SH-SY5Y (cell line): ENCODE data around the gene RNF133.

Source experiments
- GATA2 ChIP-seq: IDR thresholded peaks from 2 replicates; pipeline ENCODE4 v1.6.1; 2011; ENCODE audit warnings: mild to moderate bottlenecking, low read depth, low read length
- GATA3 ChIP-seq: IDR thresholded peaks from 2 replicates; pipeline ENCODE4 v1.6.1; 2011; ENCODE audit warnings: low read depth, mild to moderate bottlenecking, low read length, moderate library complexity

DNA sequence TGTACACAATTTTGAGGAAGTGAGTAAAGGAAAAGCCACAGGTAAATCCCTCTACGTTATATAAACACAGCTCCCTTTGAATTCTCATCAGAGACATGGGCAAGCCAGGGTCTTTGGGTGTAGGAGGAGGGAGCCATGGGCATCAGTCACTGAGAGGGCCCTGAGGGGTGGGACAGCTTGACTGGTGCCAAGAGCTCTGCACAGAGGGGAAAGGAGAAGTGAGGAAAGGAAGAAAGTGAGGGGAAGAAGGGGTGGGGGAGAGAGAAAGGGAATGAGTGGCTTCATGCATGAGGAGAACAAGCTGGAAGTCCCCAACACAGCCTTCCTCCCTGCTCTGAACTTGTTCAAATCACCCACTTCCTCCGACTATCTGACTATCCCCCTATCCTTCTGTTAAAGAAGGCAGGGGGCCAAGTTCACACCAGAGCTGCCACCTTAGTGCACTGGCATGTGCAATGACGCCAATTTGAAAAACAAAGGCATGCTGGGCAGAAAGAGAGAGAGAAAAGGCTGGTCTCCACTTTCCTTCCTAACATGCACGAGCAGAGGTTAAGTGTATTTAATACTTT lies 20.2 kb upstream of the RNF133 start:
- no peak for TF ChIP-seq GATA2
- TF ChIP-seq GATA3, result no peak
